ENCODE measurements around the gene SH2D4B. TPM values are rescaled to one million over a fixed set of nuclear protein-coding genes. Genes with fewer than 3 reads are reported as not detected.

SH2D4B gene
- total and polyA plus RNA-seq, 2 of the 13 experiments (the other 11 are each of a cell fraction or from before 2014, with no cell fraction given) = not detected

GRCh38 chr10:80600256-80600655 lies 62.6 kb downstream of the SH2D4B start:
- in situ Hi-C loops (cut with HindIII; ENCODE audit: extremely low pct_ligation_motif_present, low pct_unique_long_range_greater_than_20kb) = no loop called here
- no peak for FAIRE-seq
- Histone ChIP-seq H3K4me3 (replicated peaks in 1 of 3; ENCODE audit: insufficient read depth in 1 of 3, low read depth in 2 of 3, low read length in 3 of 3) (no peak overlapping the region), H3K27ac (ENCODE audit: extremely low read length, insufficient read depth, low read length) (no peak overlapping the region), H3K4me1 (ENCODE audit: insufficient read depth, low read length) (no peaks in the 10 kb centered on the region), H2AFZ (ENCODE audit: low read length) (no peak overlapping the region), H3K9ac (ENCODE audit: insufficient read depth, low read depth, low read length) (no peak overlapping the region), H3K4me2 (ENCODE audit: low read depth, low read length) (no peak overlapping the region), H4K20me1 (ENCODE audit: insufficient read depth, low read length) (no peaks in the 10 kb centered on the region), H3K36me3 (replicated peaks in 1 of 2; ENCODE audit: control insufficient read depth in 1 of 2, insufficient read depth in 2 of 2, low read length in 2 of 2) (no peaks in the 10 kb centered on the region), H3K9me3 (ENCODE audit: low read length) (no peaks in the 10 kb centered on the region), H3K79me2 (ENCODE audit: insufficient read depth, low read length) (no peaks in the 10 kb centered on the region), H3K27me3 (ENCODE audit: control insufficient read depth in 1 of 2, insufficient read depth in 2 of 2, low read length in 2 of 2) (peaks cover 0 to 3% of the 10 kb centered on the region in 2 experiments; a peak in 2 of 5 replicates)
- no TSS peak for BruUV-seq (replicated peaks)
- intact Hi-C loops (cut with micrococcal nuclease; ENCODE audit: unreplicated experiment) = no loop called here
- 44% methylated on average over 3 of the region's 3 CpGs for whole genome bisulfite sequencing (ENCODE audit: low lambda C conversion rate)
- ChIA-PET POLR2A (no interaction called here), CTCF (ENCODE audit: low intra/inter-chr PET ratio, low total read pairs) (no interaction called here)
- ATAC-seq = no peak
- no peak for DNase-seq (ENCODE audit: low spot score)
- TF ChIP-seq ZNF841 (CRISPR knock-in tag; IDR thresholded peaks at IDR 0.05; ENCODE audit: borderline replicate concordance) (no peak), ZNF501 (CRISPR knock-in tag; IDR thresholded peaks at IDR 0.05) (no peak), ZZZ3 (CRISPR knock-in tag; IDR thresholded peaks at IDR 0.05; ENCODE audit: borderline replicate concordance) (no peak), ELF4 (CRISPR knock-in tag; IDR thresholded peaks at IDR 0.05; ENCODE audit: borderline replicate concordance) (no peak), MEIS2 (CRISPR knock-in tag; IDR thresholded peaks at IDR 0.05) (no peak), MATR3 (CRISPR knock-in tag; IDR thresholded peaks at IDR 0.05) (no peak), ZNF850 (CRISPR knock-in tag; conservative IDR thresholded peaks at IDR 0.05) (no peak), CBFB (CRISPR knock-in tag; IDR thresholded peaks at IDR 0.05) (no peak), ZNF577 (CRISPR knock-in tag; IDR thresholded peaks at IDR 0.05; ENCODE audit: borderline replicate concordance, low read depth) (no peak), ZNF296 (CRISPR knock-in tag; conservative IDR thresholded peaks at IDR 0.05) (no peak), ZBTB44 (CRISPR knock-in tag; IDR thresholded peaks at IDR 0.05) (no peak)
- TF ChIP-seq, protein P1, sequence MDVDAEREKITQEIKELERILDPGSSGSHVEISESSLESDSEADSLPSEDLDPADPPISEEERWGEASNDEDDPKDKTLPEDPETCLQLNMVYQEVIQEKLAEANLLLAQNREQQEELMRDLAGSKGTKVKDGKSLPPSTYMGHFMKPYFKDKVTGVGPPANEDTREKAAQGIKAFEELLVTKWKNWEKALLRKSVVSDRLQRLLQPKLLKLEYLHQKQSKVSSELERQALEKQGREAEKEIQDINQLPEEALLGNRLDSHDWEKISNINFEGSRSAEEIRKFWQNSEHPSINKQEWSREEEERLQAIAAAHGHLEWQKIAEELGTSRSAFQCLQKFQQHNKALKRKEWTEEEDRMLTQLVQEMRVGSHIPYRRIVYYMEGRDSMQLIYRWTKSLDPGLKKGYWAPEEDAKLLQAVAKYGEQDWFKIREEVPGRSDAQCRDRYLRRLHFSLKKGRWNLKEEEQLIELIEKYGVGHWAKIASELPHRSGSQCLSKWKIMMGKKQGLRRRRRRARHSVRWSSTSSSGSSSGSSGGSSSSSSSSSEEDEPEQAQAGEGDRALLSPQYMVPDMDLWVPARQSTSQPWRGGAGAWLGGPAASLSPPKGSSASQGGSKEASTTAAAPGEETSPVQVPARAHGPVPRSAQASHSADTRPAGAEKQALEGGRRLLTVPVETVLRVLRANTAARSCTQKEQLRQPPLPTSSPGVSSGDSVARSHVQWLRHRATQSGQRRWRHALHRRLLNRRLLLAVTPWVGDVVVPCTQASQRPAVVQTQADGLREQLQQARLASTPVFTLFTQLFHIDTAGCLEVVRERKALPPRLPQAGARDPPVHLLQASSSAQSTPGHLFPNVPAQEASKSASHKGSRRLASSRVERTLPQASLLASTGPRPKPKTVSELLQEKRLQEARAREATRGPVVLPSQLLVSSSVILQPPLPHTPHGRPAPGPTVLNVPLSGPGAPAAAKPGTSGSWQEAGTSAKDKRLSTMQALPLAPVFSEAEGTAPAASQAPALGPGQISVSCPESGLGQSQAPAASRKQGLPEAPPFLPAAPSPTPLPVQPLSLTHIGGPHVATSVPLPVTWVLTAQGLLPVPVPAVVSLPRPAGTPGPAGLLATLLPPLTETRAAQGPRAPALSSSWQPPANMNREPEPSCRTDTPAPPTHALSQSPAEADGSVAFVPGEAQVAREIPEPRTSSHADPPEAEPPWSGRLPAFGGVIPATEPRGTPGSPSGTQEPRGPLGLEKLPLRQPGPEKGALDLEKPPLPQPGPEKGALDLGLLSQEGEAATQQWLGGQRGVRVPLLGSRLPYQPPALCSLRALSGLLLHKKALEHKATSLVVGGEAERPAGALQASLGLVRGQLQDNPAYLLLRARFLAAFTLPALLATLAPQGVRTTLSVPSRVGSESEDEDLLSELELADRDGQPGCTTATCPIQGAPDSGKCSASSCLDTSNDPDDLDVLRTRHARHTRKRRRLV (CRISPR knock-in tag; IDR thresholded peaks at IDR 0.05) = no peak

Data from HepG2 (cell line).